Measurements from ENCODE around the gene CLCN2. TPM values are rescaled to one million over a fixed set of nuclear protein-coding genes. Genes with fewer than 3 reads are reported as not detected.
A peak's percentile ranks its signal among the peaks of the same experiment; 100 is the strongest.

The CLCN2 gene
- total and polyA plus RNA-seq, 11 donors = 1.2 to 3.6 (median 2.0) TPM

DNA sequence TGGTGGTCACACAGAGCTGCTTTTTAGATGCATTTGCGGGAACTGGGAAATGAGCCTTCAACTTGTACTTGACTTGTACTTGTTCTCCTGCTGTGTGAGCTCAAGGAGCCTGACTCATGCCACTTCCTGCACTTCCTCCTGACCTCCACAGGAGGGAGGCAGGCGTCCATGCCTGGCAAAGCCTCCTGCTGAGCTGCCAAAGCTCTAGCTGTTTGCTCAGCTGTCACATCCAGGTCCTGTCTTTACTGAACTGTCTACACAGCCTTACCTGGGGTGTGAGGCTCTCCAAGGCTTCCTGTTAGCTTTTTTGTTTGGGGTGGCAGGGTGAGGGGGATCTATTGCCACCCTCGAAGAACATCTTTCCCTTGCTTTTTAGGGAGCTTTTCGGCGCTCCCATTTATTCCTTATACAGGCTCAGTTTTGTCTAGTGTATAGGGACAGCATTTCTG lies 10.2 kb upstream of the CLCN2 start:
- H3K4me3 ChIP-seq = no peak overlapping the region
- ATAC-seq = peak; percentile 78 to 91 (median 87)
- H3K27me3 ChIP-seq = peaks cover 0 to 11% (median 4%) of the 10 kb centered on the region in 9 donors
- peaks cover 0 to 32% (median 17%) of the 10 kb centered on the region in 12 donors for H3K4me1 ChIP-seq
- H3K36me3 ChIP-seq = peaks cover 0 to 38% (median 26%) of the 10 kb centered on the region in 9 donors
- DNase-seq = peak; percentile 71 to 88 (median 85)
- H3K27ac ChIP-seq = peak overlapping the region in 1 of 12 donors; percentile 10
- H3K9me3 ChIP-seq = no peaks in the 10 kb centered on the region
- 50 to 54% (median 52%) methylated on average over 5 of the region's 5 CpGs for WGBS, 4 donors
- intact Hi-C loops (cut with DNase I) = loop anchor here (1.0 to 10.0 kb wide), 11 partner anchors 96 to 406 kb away; no protein-coding TSS in a partner anchor
- TF ChIP-seq, protein P1, sequence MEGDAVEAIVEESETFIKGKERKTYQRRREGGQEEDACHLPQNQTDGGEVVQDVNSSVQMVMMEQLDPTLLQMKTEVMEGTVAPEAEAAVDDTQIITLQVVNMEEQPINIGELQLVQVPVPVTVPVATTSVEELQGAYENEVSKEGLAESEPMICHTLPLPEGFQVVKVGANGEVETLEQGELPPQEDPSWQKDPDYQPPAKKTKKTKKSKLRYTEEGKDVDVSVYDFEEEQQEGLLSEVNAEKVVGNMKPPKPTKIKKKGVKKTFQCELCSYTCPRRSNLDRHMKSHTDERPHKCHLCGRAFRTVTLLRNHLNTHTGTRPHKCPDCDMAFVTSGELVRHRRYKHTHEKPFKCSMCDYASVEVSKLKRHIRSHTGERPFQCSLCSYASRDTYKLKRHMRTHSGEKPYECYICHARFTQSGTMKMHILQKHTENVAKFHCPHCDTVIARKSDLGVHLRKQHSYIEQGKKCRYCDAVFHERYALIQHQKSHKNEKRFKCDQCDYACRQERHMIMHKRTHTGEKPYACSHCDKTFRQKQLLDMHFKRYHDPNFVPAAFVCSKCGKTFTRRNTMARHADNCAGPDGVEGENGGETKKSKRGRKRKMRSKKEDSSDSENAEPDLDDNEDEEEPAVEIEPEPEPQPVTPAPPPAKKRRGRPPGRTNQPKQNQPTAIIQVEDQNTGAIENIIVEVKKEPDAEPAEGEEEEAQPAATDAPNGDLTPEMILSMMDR (IDR thresholded peaks at IDR 0.05) = peak; percentile 88 to 97 (median 94)
- no peak for TF ChIP-seq POLR2A (IDR thresholded peaks at IDR 0.05)

DNA sequence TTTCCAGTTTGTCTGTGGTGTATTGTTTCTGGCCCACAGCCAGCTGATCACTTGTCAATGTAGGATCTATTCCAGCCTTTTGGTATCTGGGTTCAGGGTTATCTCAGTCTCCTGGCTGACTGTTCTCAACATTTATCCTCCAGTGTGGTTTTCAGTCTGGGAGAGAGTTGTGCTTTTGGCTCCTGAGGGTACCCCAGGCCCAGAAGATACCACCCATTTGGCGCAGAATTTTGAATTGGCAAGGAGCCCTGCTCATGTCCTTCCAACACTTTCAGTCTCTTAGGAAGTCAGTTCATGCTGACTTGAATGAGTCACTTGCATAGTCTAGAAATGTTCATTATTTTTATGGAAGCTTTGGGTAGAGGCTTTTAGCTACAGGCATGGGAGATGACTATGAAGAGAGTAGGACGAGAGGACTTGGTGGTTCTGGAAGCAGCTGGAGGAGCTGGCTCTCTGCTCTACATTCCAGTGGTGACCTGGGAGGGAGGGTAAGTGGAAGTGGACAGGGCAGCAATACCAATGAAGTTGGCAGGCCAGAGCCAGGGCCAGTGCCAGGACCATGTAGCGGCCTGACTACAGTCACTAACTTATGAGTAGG lies 7.3 kb upstream of the CLCN2 start:
- ATAC-seq (peak; percentile 34 to 61 (median 48)), DNase-seq (peak in 1 of 5 donors; percentile 51)
- H3K36me3 ChIP-seq = peaks cover 0 to 56% (median 45%) of the 10 kb centered on the region in 9 donors
- no peak overlapping the region for H3K4me3 ChIP-seq
- 46 to 52% (median 50%) methylated on average over 3 of the region's 3 CpGs for WGBS, 4 donors
- no peaks in the 10 kb centered on the region for H3K27me3 ChIP-seq
- TF ChIP-seq, protein P1 (IDR thresholded peaks at IDR 0.05) = no peak
- TF ChIP-seq POLR2A (IDR thresholded peaks at IDR 0.05) = no peak
- H3K27ac ChIP-seq = peak overlapping the region in 7 of 12 donors; percentile 9 to 72 (median 24)
- intact Hi-C loops (cut with DNase I) = loop anchor here in 2 of 10 donors (10.0 kb wide), 2 partner anchors 54 to 406 kb away; partner anchors contain the start of gene EIF4G1 (in 1 of the 2)
- no peaks in the 10 kb centered on the region for H3K9me3 ChIP-seq
- H3K4me1 ChIP-seq = peaks cover 0 to 45% (median 25%) of the 10 kb centered on the region in 12 donors

DNA sequence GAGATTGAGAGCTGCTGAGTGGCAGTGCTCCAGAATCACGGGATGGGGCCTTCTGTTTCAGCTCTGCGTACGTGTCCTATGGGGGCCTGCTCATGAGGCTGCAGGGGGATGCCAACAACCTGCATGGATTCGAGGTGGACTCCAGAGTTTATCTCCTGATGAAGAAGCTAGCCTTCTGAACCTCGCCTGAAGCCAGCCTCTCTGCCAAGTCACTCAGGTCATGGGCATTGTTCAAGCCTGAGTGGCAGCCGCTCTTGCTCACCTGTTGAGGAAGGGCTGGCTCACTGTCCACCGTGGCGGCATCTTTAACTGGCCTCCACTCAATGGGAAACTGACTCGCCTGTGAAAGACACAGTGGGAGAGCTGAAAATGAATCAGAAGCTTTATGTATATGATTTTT lies 6.7 kb upstream of the CLCN2 start:
- TF ChIP-seq, protein P1 (IDR thresholded peaks at IDR 0.05) = no peak
- TF ChIP-seq POLR2A (IDR thresholded peaks at IDR 0.05) = no peak
- ATAC-seq (no peak), DNase-seq (no peak)
- no peak overlapping the region for H3K4me3 ChIP-seq
- H3K27me3 ChIP-seq = no peaks in the 10 kb centered on the region
- no peaks in the 10 kb centered on the region for H3K9me3 ChIP-seq
- H3K27ac ChIP-seq = peak overlapping the region in 1 of 12 donors; percentile 72
- H3K36me3 ChIP-seq = peaks cover 0 to 56% (median 45%) of the 10 kb centered on the region in 9 donors
- intact Hi-C loops (cut with DNase I) = loop anchor here in 2 of 10 donors (10.0 kb wide), 2 partner anchors 53 to 407 kb away; partner anchors contain the start of gene EIF4G1 (in 1 of the 2)
- peaks cover 0 to 48% (median 28%) of the 10 kb centered on the region in 12 donors for H3K4me1 ChIP-seq
- WGBS, 4 donors = 83 to 93% (median 84%) methylated on average over 8 to 9 of the region's 9 CpGs

DNA sequence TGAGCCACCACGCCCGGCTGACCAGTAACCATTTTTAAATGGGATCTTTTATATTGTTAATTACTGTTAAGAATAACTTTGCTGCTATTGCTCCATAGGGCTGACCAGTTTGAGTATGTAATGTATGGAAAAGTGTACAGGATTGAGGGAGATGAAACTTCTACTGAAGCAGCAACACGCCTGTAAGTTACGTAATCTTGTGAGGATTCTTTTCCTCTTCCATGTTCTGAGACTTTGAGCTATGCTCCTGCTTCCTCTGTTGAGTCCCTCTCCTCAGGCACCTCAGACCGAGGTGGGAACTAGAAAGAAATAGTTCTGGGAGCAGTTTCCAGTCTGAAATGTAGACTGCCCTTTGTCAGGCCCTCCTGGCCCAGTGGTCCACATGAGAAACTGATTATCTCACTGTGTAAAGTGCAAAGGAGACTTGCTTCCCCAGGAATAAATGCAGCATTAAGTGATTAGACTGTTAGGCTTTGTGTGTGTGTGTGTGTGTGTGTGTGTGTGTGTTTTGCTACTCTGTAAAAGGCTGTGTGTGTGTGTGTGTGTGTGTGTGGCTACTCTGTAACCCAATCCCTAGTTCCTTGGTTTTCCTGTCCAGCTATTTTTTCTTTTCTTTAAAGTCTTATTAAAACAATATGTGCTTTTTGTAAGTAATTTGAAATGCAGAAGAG lies 5.3 kb upstream of the CLCN2 start:
- no peak for TF ChIP-seq POLR2A (IDR thresholded peaks at IDR 0.05)
- TF ChIP-seq, protein P1 (IDR thresholded peaks at IDR 0.05) = no peak
- Histone ChIP-seq H3K27ac (no peak overlapping the region), H3K4me1 (peaks cover 0 to 43% (median 24%) of the 10 kb centered on the region in 12 donors), H3K9me3 (no peaks in the 10 kb centered on the region), H3K4me3 (no peak overlapping the region), H3K36me3 (peaks cover 0 to 56% (median 45%) of the 10 kb centered on the region in 9 donors), H3K27me3 (no peaks in the 10 kb centered on the region)
- 88 to 94% (median 91%) methylated on average over 5 of the region's 5 CpGs for WGBS, 4 donors
- intact Hi-C loops (cut with DNase I) = loop anchor here in 2 of 10 donors (10.0 kb wide), 2 partner anchors 52 to 408 kb away; partner anchors contain the start of gene EIF4G1 (in 1 of the 2)
- no peak for DNase-seq
- ATAC-seq = no peak
